Astrocyte (in vitro differentiated cells and primary cell): Measurements from ENCODE around the gene LRRC3. TPM values are rescaled to one million over a fixed set of nuclear protein-coding genes. Genes with fewer than 3 reads are reported as not detected.
"Not testable (repeated sequence)": the region's sequence is repeated elsewhere in the genome, so short reads cannot be mapped to it uniquely, and the experiment has no call there.

Source experiments
- DNase-seq: peaks from one replicate; pipeline ENCODE4 v3.0.0-alpha.2; 2010; ENCODE audit warnings: low read depth
- FAIRE-seq: peaks from 2 replicates; lab custom pipeline; 2011; peaks lifted over from hg19 to GRCh38; lab: Jason Lieb, UNC
- H2AFZ ChIP-seq: 2 replicates; pipeline ENCODE4 v1.6.0; 2012; ENCODE audit warnings: low read depth, low read length, inconsistent platforms
- H3K27ac ChIP-seq: 2 replicates; pipeline ENCODE4 v1.5.1; 2011; ENCODE audit warnings: low read depth, low read length, inconsistent platforms
- H3K27me3 ChIP-seq: 2 replicates; pipeline ENCODE4 v1.6.0; 2011; ENCODE audit warnings: low read length, inconsistent platforms; ENCODE audit not compliant: insufficient read depth
- H3K36me3 ChIP-seq: 2 replicates; pipeline ENCODE4 v1.5.1; 2011; ENCODE audit warnings: low read length, inconsistent platforms; ENCODE audit not compliant: insufficient read depth
- H3K4me1 ChIP-seq: 2 replicates; pipeline ENCODE4 v1.5.1; 2011; ENCODE audit warnings: low read length, inconsistent platforms; ENCODE audit not compliant: insufficient read depth
- H3K4me2 ChIP-seq: 2 replicates; pipeline ENCODE4 v1.6.0; 2012; ENCODE audit warnings: low read length, inconsistent platforms
- H3K4me3 ChIP-seq: 2 replicates; pipeline ENCODE4 v1.5.1; 2011; ENCODE audit warnings: low read depth, mild to moderate bottlenecking, low read length, inconsistent platforms; ENCODE audit not compliant: insufficient read depth
- H3K79me2 ChIP-seq: 2 replicates; pipeline ENCODE4 v1.6.0; 2012; ENCODE audit warnings: mild to moderate bottlenecking, low read length, inconsistent platforms; ENCODE audit not compliant: insufficient read depth
- H3K9ac ChIP-seq: 2 replicates; pipeline ENCODE4 v1.6.0; 2012; ENCODE audit warnings: mild to moderate bottlenecking, low read length, inconsistent platforms
- H3K9me3 ChIP-seq: 2 replicates; pipeline ENCODE4 v1.5.1; 2012; ENCODE audit warnings: low read depth, mild to moderate bottlenecking, low read length, inconsistent platforms; ENCODE audit not compliant: insufficient read depth
- H4K20me1 ChIP-seq: 2 replicates; pipeline ENCODE4 v1.6.0; 2012; ENCODE audit warnings: low read length, inconsistent platforms; ENCODE audit not compliant: insufficient read depth
- H3K27ac Mint-ChIP-seq: one replicate; pipeline ENCODE4 v1.8.0; 2021; ENCODE audit warnings: mild to moderate bottlenecking, mixed read lengths; ENCODE audit not compliant: unreplicated experiment
- H3K27me3 Mint-ChIP-seq: one replicate; pipeline ENCODE4 v1.8.0; 2021; ENCODE audit warnings: low read depth, mixed read lengths; ENCODE audit not compliant: unreplicated experiment
- H3K36me3 Mint-ChIP-seq: one replicate; pipeline ENCODE4 v1.8.0; 2021; ENCODE audit warnings: low read depth, mixed read lengths; ENCODE audit not compliant: unreplicated experiment
- H3K4me1 Mint-ChIP-seq: one replicate; pipeline ENCODE4 v1.8.0; 2021; ENCODE audit warnings: low read depth, mixed read lengths; ENCODE audit not compliant: unreplicated experiment
- H3K4me3 Mint-ChIP-seq: one replicate; pipeline ENCODE4 v1.8.0; 2021; ENCODE audit warnings: mild to moderate bottlenecking, moderate library complexity, mixed read lengths; ENCODE audit not compliant: unreplicated experiment
- H3K9me3 Mint-ChIP-seq: one replicate; pipeline ENCODE4 v1.8.0; 2021; ENCODE audit warnings: mild to moderate bottlenecking, mixed read lengths; ENCODE audit not compliant: unreplicated experiment
- EZH2 ChIP-seq: IDR thresholded peaks from 2 replicates; pipeline ENCODE4 v1.6.1; 2012; ENCODE audit warnings: mild to moderate bottlenecking, low read length, inconsistent platforms; ENCODE audit not compliant: insufficient read depth
- total RNA-seq: library from RNA; stranded (reverse); gene quantifications from 2 replicates; pipeline ENCODE4 v1.2.1, GENCODE V29; 2021
- TF ChIP-seq, protein P1 (sequence below): IDR thresholded peaks from 2 replicates; pipeline ENCODE4 v1.5.1; 2011; ENCODE audit warnings: low read depth, mild to moderate bottlenecking, inconsistent platforms, low read length, moderate library complexity; ENCODE audit not compliant: insufficient read depth

Gene LRRC3
- total RNA-seq, 1 donor from 2014 or later = 5.2 TPM

DNA sequence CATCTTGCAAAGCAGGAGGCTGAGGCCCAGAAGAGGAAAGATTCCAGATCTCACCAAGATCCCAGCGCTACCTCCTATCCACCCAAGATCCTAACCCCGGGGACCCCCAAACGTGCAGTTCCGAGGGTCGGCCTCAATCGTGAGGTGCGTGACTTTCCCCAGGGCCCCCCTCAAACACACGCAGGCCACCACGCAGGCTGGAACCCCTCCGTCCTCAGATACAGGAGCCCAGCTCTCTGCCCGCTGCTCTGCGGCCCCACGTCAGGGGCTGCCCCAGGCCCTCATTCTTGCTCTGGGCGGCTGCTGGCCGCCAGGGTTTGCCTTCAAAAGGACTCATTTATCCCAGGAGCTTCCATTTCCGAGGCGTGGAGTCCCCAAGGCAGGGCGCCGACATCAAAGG, 44.8 kb downstream of the LRRC3 start:
- FAIRE-seq (no peak), DNase-seq (no peak)
- H3K36me3 ChIP-seq = no peaks in the 10 kb centered on the region
- no peak overlapping the region for H3K4me2 ChIP-seq
- H3K4me1 ChIP-seq = no peaks in the 10 kb centered on the region
- TF ChIP-seq EZH2 = no peak
- TF ChIP-seq, protein P1, sequence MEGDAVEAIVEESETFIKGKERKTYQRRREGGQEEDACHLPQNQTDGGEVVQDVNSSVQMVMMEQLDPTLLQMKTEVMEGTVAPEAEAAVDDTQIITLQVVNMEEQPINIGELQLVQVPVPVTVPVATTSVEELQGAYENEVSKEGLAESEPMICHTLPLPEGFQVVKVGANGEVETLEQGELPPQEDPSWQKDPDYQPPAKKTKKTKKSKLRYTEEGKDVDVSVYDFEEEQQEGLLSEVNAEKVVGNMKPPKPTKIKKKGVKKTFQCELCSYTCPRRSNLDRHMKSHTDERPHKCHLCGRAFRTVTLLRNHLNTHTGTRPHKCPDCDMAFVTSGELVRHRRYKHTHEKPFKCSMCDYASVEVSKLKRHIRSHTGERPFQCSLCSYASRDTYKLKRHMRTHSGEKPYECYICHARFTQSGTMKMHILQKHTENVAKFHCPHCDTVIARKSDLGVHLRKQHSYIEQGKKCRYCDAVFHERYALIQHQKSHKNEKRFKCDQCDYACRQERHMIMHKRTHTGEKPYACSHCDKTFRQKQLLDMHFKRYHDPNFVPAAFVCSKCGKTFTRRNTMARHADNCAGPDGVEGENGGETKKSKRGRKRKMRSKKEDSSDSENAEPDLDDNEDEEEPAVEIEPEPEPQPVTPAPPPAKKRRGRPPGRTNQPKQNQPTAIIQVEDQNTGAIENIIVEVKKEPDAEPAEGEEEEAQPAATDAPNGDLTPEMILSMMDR = no peak
- H4K20me1 ChIP-seq = no peaks in the 10 kb centered on the region
- H3K27me3 ChIP-seq = peaks cover 5% of the 10 kb centered on the region
- H3K4me3 Mint-ChIP-seq = no peak overlapping the region
- no peak overlapping the region for H3K9ac ChIP-seq
- H3K36me3 Mint-ChIP-seq = peaks cover 3% of the 10 kb centered on the region
- no peak overlapping the region for H3K27ac Mint-ChIP-seq
- H3K4me1 Mint-ChIP-seq = no peaks in the 10 kb centered on the region
- peaks cover 5% of the 10 kb centered on the region for H3K9me3 Mint-ChIP-seq
- H3K4me3 ChIP-seq = no peak overlapping the region
- H3K79me2 ChIP-seq = no peaks in the 10 kb centered on the region
- peaks cover 29% of the 10 kb centered on the region for H3K27me3 Mint-ChIP-seq
- no peak overlapping the region for H2AFZ ChIP-seq
- H3K27ac ChIP-seq = no peak overlapping the region
- H3K9me3 ChIP-seq = no peaks in the 10 kb centered on the region

DNA sequence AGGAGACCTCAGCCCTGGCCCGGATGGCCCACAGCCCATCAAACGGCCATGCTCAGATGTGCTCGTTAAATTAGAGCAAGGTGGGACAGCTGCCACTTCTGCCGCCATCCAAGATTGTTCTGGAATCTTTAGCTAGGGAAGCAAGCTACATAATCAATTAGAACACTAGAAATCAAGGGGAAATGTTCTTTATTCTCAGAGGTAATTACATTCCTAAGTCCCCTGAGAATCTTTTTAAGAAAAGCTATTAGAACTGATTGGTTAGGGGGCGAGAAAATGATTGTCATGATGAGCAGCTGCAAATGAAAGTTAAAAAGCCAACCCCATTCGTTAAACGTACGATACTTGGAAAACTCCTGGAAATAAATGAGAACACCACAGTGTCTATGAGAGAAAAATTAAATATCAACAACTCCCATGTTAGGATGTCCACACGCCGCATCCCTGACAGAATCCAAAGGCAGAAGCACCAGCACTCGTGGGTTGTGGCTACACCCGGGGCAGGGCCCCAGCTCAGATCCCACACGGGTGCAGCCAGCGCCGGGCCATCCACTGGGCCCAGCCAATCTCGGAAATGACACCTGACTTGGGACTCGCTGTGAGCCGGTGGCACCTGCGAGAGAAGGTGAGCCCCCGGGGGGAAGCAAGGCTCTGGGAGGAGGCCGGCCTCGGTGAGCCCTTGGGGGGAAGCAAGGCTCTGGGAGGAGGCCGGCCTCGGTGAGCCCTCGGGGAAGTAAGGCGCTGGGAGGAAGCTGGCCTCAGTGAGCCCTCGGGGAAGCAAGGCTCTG, 47.1 kb downstream of the LRRC3 start:
- H3K9me3 Mint-ChIP-seq = no peaks in the 10 kb centered on the region
- TF ChIP-seq, protein P1 = no peak
- no peak for TF ChIP-seq EZH2
- peaks cover 26% of the 10 kb centered on the region for H3K27me3 Mint-ChIP-seq
- Histone ChIP-seq H4K20me1 (no peaks in the 10 kb centered on the region), H3K9me3 (no peaks in the 10 kb centered on the region), H3K4me3 (no peak overlapping the region), H3K4me1 (no peaks in the 10 kb centered on the region), H3K9ac (no peak overlapping the region), H2AFZ (no peak overlapping the region), H3K27ac (no peak overlapping the region), H3K4me2 (no peak overlapping the region), H3K79me2 (no peaks in the 10 kb centered on the region), H3K27me3 (peaks cover 7% of the 10 kb centered on the region), H3K36me3 (no peaks in the 10 kb centered on the region)
- H3K4me1 Mint-ChIP-seq = peaks cover 4% of the 10 kb centered on the region
- FAIRE-seq (no peak), DNase-seq (no peak)
- no peaks in the 10 kb centered on the region for H3K36me3 Mint-ChIP-seq
- no peak overlapping the region for H3K4me3 Mint-ChIP-seq
- no peak overlapping the region for H3K27ac Mint-ChIP-seq

DNA sequence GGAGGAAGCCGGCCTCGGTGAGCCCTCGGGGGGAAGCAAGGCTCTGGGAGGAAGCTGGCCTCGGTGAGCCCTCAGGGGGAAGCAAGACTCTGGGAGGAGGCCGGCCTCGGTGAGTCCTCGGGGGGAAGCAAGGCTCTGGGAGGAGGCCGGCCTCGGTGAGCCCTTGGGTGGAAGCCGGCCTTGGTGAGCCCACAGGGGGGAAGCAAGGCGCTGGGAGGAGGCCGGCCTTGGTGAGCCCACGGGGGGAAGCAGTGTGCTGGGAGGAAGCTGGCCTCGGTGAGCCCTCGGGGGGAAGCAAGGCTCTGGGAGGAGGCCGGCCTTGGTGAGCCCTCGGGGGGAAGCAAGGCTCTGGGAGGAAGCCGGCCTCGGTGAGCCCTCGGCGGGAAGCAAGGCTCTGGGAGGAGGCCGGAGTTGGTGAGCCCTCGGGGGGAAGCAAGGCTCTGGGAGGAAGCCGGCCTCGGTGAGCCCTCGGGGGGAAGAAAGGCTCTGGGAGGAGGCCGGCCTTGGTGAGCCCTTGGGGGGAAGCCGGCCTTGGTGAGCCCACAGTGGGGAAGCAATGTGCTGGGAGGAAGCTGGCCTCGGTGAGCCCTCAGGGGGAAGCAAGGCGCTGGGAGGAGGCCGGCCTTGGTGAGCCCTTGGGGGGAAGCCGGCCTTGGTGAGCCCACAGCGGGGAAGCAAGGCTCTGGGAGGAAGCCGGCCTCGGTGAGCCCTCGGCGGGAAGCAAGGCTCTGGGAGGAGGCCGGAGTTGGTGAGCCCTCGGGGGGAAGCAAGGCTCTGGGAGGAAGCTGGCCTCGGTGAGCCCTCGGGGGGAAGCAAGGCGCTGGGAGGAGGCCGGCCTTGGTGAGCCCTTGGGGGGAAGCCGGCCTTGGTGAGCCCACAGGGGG, 47.9 kb downstream of the LRRC3 start:
- not testable (repeated sequence) for FAIRE-seq, H4K20me1 ChIP-seq
- H3K27me3 Mint-ChIP-seq = peaks cover 24% of the 10 kb centered on the region

More for the DNA sequence above, 47.9 kb downstream of the LRRC3 start:
- H3K9me3 Mint-ChIP-seq, H3K27me3 ChIP-seq, H3K79me2 ChIP-seq, DNase-seq, H3K4me2 ChIP-seq, H3K4me3 Mint-ChIP-seq, H3K27ac ChIP-seq, H3K9me3 ChIP-seq, H3K4me1 ChIP-seq, H3K4me3 ChIP-seq, H3K36me3 Mint-ChIP-seq, H3K9ac ChIP-seq, H3K27ac Mint-ChIP-seq, H2AFZ ChIP-seq, H3K4me1 Mint-ChIP-seq, H3K36me3 ChIP-seq: not testable (repeated sequence)
